H1 (cell line): Measurements from ENCODE around the gene SIM2. TPM values are rescaled to one million over a fixed set of nuclear protein-coding genes. Genes with fewer than 3 reads are reported as not detected.

ENCODE experiments used
- CTCF ChIA-PET: fragments of 300-600 bp; sonication (Branson Sonifier 250); formaldehyde crosslinking; loops from one replicate; lab custom pipeline; 2021; ENCODE audit not compliant: partially characterized antibody; lab: Charles Lee
- POLR2A ChIA-PET: fragments of 300-600 bp; sonication (Branson Sonifier 250); formaldehyde crosslinking; loops from one replicate; lab custom pipeline; 2021; ENCODE audit warnings: inconsistent platforms; ENCODE audit not compliant: partially characterized antibody; lab: Charles Lee
- DNase-seq, 2 experiments: peaks; one replicate each; pipeline versions ENCODE4 v3.0.0 to v3.0.0-alpha.2; 2010 to 2022; ENCODE audit warnings: low spot score in 2 of 2, low read depth in 1 of 2, mixed read lengths in 1 of 2
- FAIRE-seq: peaks from 2 replicates; lab custom pipeline; 2011; peaks lifted over from hg19 to GRCh38; lab: Jason Lieb, UNC
- H2AFZ ChIP-seq: 2 replicates; pipeline ENCODE4 v1.8.1; 2012; ENCODE audit warnings: low read length, inconsistent platforms
- H2AK5ac ChIP-seq: 2 replicates; pipeline ENCODE4 v1.6.1; 2013; ENCODE audit warnings: low read depth, low read length
- H2BK120ac ChIP-seq: replicated peaks from 2 replicates; pipeline ENCODE3; 2013; ENCODE audit warnings: low read depth, low read length, inconsistent platforms
- H2BK12ac ChIP-seq: 2 replicates; pipeline ENCODE4 v1.6.1; 2013; ENCODE audit warnings: low read depth, low read length
- H2BK15ac ChIP-seq: 2 replicates; pipeline ENCODE4 v1.6.1; 2013; ENCODE audit warnings: low read length
- H2BK20ac ChIP-seq: 2 replicates; pipeline ENCODE4 v1.6.1; 2013; ENCODE audit warnings: low read length
- H2BK5ac ChIP-seq: 2 replicates; pipeline ENCODE4 v1.6.1; 2013; ENCODE audit warnings: low read depth, low read length
- H3K14ac ChIP-seq: 2 replicates; pipeline ENCODE4 v1.6.1; 2013; ENCODE audit warnings: inconsistent platforms; ENCODE audit not compliant: insufficient read length
- H3K18ac ChIP-seq: 2 replicates; pipeline ENCODE4 v1.6.1; 2013; ENCODE audit warnings: low read length; ENCODE audit errors: extremely low read depth
- H3K23ac ChIP-seq: 2 replicates; pipeline ENCODE4 v1.6.1; 2013; ENCODE audit warnings: inconsistent platforms; ENCODE audit not compliant: insufficient read length
- H3K23me2 ChIP-seq: 2 replicates; pipeline ENCODE4 v1.6.1; 2013; ENCODE audit warnings: low read depth, low read length
- H3K27ac ChIP-seq: 2 replicates; pipeline ENCODE4 v1.6.1; 2011; ENCODE audit warnings: low read depth, low read length, inconsistent platforms
- H3K27me3 ChIP-seq, 4 experiments: replicated peaks in 1 of 4; 1 replicate in 1 of 4; 2 replicates in 3 of 4; pipeline versions ENCODE4 v1.6.1 to v1.8.1; 2011 to 2013; ENCODE audit warnings: low read length in 3 of 4, mild to moderate bottlenecking in 3 of 4, inconsistent platforms in 2 of 4, mixed read lengths in 2 of 4, moderate library complexity in 1 of 4; ENCODE audit not compliant: control insufficient read depth in 3 of 4, insufficient read depth in 3 of 4; ENCODE audit errors: extremely low read depth in 1 of 4
- H3K36me3 ChIP-seq, 4 experiments: 2 replicates each; pipeline versions ENCODE4 v1.6.1 to v1.8.1; 2011 to 2013; ENCODE audit warnings: mild to moderate bottlenecking in 4 of 4, low read length in 3 of 4, moderate library complexity in 2 of 4, control low read depth in 1 of 4, inconsistent platforms in 1 of 4; ENCODE audit not compliant: insufficient read depth in 4 of 4, control insufficient read depth in 2 of 4
- H3K4ac ChIP-seq: replicated peaks from 2 replicates; pipeline ENCODE3; 2013; ENCODE audit warnings: low read length, low read depth, mixed read lengths, inconsistent platforms; ENCODE audit not compliant: insufficient read length
- H3K4me1 ChIP-seq, 4 experiments: replicated peaks in 1 of 4; 1 replicate in 1 of 4; 2 replicates in 3 of 4; pipeline versions ENCODE4 v1.6.1 to v1.8.1; 2011 to 2013; ENCODE audit warnings: low read length in 3 of 4, inconsistent platforms in 2 of 4, mixed read lengths in 1 of 4; ENCODE audit not compliant: insufficient read depth in 4 of 4, control insufficient read depth in 3 of 4
- H3K4me2 ChIP-seq, 2 experiments: 2 replicates each; pipeline versions ENCODE4 v1.6.1 to v1.8.1; 2011 to 2013; ENCODE audit warnings: low read depth in 2 of 2, low read length in 2 of 2, control low read depth in 1 of 2, inconsistent platforms in 1 of 2, mild to moderate bottlenecking in 1 of 2; ENCODE audit not compliant: insufficient read depth in 1 of 2
- H3K4me3 ChIP-seq, 4 experiments: fragments of 200-600, 300-600 bp in 1 of 4; sonication (generic), shearing (Covaris generic), sonication (Bioruptor Twin) in 1 of 4; 2 replicates each; pipeline versions ENCODE4 v1.5.1 to v1.8.1; 2011 to 2016; ENCODE audit warnings: low read length in 4 of 4, low read depth in 3 of 4, control low read depth in 2 of 4, inconsistent platforms in 2 of 4, mild to moderate bottlenecking in 2 of 4, mixed read lengths in 1 of 4, moderate library complexity in 1 of 4; ENCODE audit not compliant: insufficient read depth in 2 of 4; ENCODE audit errors: extremely low read depth in 1 of 4
- H3K56ac ChIP-seq: replicated peaks from 2 replicates; pipeline ENCODE3; 2013; ENCODE audit warnings: low read depth, mild to moderate bottlenecking, mixed read lengths, low read length, inconsistent platforms; ENCODE audit not compliant: insufficient read length
- H3K79me1 ChIP-seq: 2 replicates; pipeline ENCODE4 v1.6.1; 2013; ENCODE audit warnings: low read depth, low read length, control low read depth
- H3K79me2 ChIP-seq, 2 experiments: 2 replicates each; pipeline versions ENCODE4 v1.6.1 to v1.8.1; 2012 to 2013; ENCODE audit warnings: low read length in 2 of 2, mild to moderate bottlenecking in 2 of 2, inconsistent platforms in 1 of 2; ENCODE audit not compliant: insufficient read depth in 2 of 2, control insufficient read depth in 1 of 2
- H3K9ac ChIP-seq, 4 experiments: replicated peaks in 1 of 4; 1 replicate in 1 of 4; 2 replicates in 3 of 4; pipeline versions ENCODE4 v1.6.1 to v1.8.1; 2011 to 2013; ENCODE audit warnings: low read depth in 3 of 4, low read length in 3 of 4, control low read depth in 2 of 4, mild to moderate bottlenecking in 2 of 4, moderate library complexity in 2 of 4, inconsistent platforms in 1 of 4; ENCODE audit errors: extremely low read depth in 1 of 4
- H3K9me3 ChIP-seq, 2 experiments: 2 replicates each; pipeline versions ENCODE4 v1.6.1 to v1.8.1; 2012 to 2013; ENCODE audit warnings: mild to moderate bottlenecking in 2 of 2, moderate library complexity in 2 of 2, control low read depth in 1 of 2, inconsistent platforms in 1 of 2, low read depth in 1 of 2, low read length in 1 of 2, mixed read lengths in 1 of 2; ENCODE audit not compliant: insufficient read depth in 2 of 2
- H4K20me1 ChIP-seq, 2 experiments: replicated peaks in 1 of 2; 2 replicates each; pipeline versions ENCODE3 to v1.8.1; 2011 to 2013; ENCODE audit warnings: inconsistent platforms in 2 of 2, low read length in 2 of 2, mild to moderate bottlenecking in 1 of 2; ENCODE audit not compliant: insufficient read depth in 2 of 2, control insufficient read depth in 1 of 2
- H4K5ac ChIP-seq: 2 replicates; pipeline ENCODE4 v1.6.1; 2013; ENCODE audit warnings: low read length, low read depth, mixed read lengths, inconsistent platforms; ENCODE audit not compliant: insufficient read length
- H4K8ac ChIP-seq: 2 replicates; pipeline ENCODE4 v1.8.0; 2013; ENCODE audit warnings: mild to moderate bottlenecking, moderate library complexity, low read length, inconsistent platforms; ENCODE audit not compliant: insufficient read depth; ENCODE audit errors: extremely low read depth
- H4K91ac ChIP-seq: replicated peaks from 2 replicates; pipeline ENCODE3; 2013; ENCODE audit warnings: low read length, mixed read lengths, inconsistent platforms; ENCODE audit not compliant: insufficient read length
- CHD1 ChIP-seq: IDR thresholded peaks from 2 replicates; pipeline ENCODE4 v1.6.1; 2012; ENCODE audit warnings: low read depth, low read length, improper control_type of control experiment
- E2F6 ChIP-seq: IDR thresholded peaks from 2 replicates; pipeline ENCODE4 v1.6.1; 2012; ENCODE audit warnings: inconsistent platforms
- NRF1 ChIP-seq: IDR thresholded peaks from 2 replicates; pipeline ENCODE4 v1.6.1; 2011; ENCODE audit warnings: mild to moderate bottlenecking, low read depth, low read length, improper control_type of control experiment
- SIRT6 ChIP-seq: IDR thresholded peaks from one replicate; pipeline ENCODE4 v1.7.1; 2012; ENCODE audit warnings: low read length, inconsistent platforms
- WGBS, 2 experiments: shearing (Covaris generic) in 1 of 2; methylation state at CpG; one replicate each; pipeline versions ENCODE4 v1.1.6 to v1.1.7; 2013 to 2015; ENCODE audit warnings: low lambda C conversion rate in 2 of 2, mixed read lengths in 2 of 2, inconsistent platforms in 1 of 2, low coverage in 1 of 2, missing lambda C conversion rate in 1 of 2; ENCODE audit not compliant: insufficient replicate concordance in 2 of 2, insufficient coverage in 1 of 2, insufficient read length in 1 of 2; ENCODE audit errors: extremely low coverage in 1 of 2, missing lambda C conversion rate in 1 of 2; 5-methylcytosine and 5-hydroxymethylcytosine counted together
- polyA plus RNA-seq, 7 experiments: library from polyadenylated mRNA; depleted of rRNA in 3 of 7; stranded (reverse) in 5 of 7; unstranded in 2 of 7; fragments of >200 nt in 5 of 7; fragments of 200-250 nt in 2 of 7; gene quantifications; 1 replicate in 5 of 7; 2 replicates in 1 of 7; 4 replicates in 1 of 7; pipeline versions ENCODE4 v1.2.1 to v1.2.3, GENCODE V29; 2011 to 2013; ENCODE audit warnings: missing spikeins in 2 of 7, mixed read lengths in 2 of 7
- total RNA-seq: library from RNA; stranded (reverse); fragmentation: NEBNext Ultra II Directional; extraction: Animal tissue kit (Norgen Biotek cat#: 25700); gene quantifications from 2 replicates; pipeline ENCODE4 v1.2.1, GENCODE V29; 2021

The SIM2 gene
- total and polyA plus RNA-seq, 2 of the 8 experiments (the other 6 are each of a cell fraction or from before 2014, with no cell fraction given): 0.05 to 0.26 TPM

- H3K56ac ChIP-seq: no peak overlapping the region
- H2BK20ac ChIP-seq: no peak overlapping the region
- H2AFZ ChIP-seq: no peak overlapping the region
- CTCF ChIA-PET: interaction anchor here (1.1 to 2.7 kb wide), 3 partner anchors 10 to 173 kb away, joined by 3 to 7 read pairs (median 4); no protein-coding TSS in a partner anchor
- TF ChIP-seq CHD1 (no peak), SIRT6 (no peak), E2F6 (no peak), NRF1 (no peak)
- TF ChIP-seq, all 59 proteins: peak for 0
- Histone ChIP-seq H2BK5ac (no peak overlapping the region), H4K8ac (no peak overlapping the region), H2BK15ac (no peak overlapping the region), H3K27ac (no peak overlapping the region), H2AK5ac (no peak overlapping the region), H3K14ac (no peak overlapping the region), H3K4me3 (no peak overlapping the region), H3K4me2 (no peak overlapping the region), H3K23me2 (no peaks in the 10 kb centered on the region), H3K23ac (no peak overlapping the region), H3K79me1 (no peaks in the 10 kb centered on the region), H3K79me2 (no peaks in the 10 kb centered on the region), H3K9me3 (peaks cover 2 to 5% of the 10 kb centered on the region in 2 experiments; a peak in 1 of 4 replicates), H3K36me3 (no peaks in the 10 kb centered on the region), H3K18ac (no peak overlapping the region), H4K20me1 (no peaks in the 10 kb centered on the region), H3K4ac (no peak overlapping the region), H4K5ac (no peak overlapping the region), H3K27me3 (peaks cover 0 to 4% (median under 1%) of the 10 kb centered on the region in 4 experiments; a peak in 3 of 7 replicates), H2BK120ac (no peak overlapping the region), H3K9ac (no peak overlapping the region), H4K91ac (no peak overlapping the region), H2BK12ac (no peak overlapping the region), H3K4me1 (no peaks in the 10 kb centered on the region; a peak in 2 of 7 replicates)
- POLR2A ChIA-PET: no interaction called here
- FAIRE-seq: no peak
- DNase-seq: no peak
- 89% methylated on average over 2 of the region's 2 CpGs; no CpG with 5 or more reads in 1 of the 2 experiments for WGBS, 2 experiments
Observed at GRCh38 chr21:36681117-36681631, 17.7 kb upstream of the SIM2 start.
